ENCODE results near the gene SLAMF1. TPM values are rescaled to one million over a fixed set of nuclear protein-coding genes. Genes with fewer than 3 reads are reported as not detected.

The SLAMF1 gene
- total RNA-seq, 4 donors from 2014 or later = 0.57 to 5.0 (median 0.95) TPM

DNA sequence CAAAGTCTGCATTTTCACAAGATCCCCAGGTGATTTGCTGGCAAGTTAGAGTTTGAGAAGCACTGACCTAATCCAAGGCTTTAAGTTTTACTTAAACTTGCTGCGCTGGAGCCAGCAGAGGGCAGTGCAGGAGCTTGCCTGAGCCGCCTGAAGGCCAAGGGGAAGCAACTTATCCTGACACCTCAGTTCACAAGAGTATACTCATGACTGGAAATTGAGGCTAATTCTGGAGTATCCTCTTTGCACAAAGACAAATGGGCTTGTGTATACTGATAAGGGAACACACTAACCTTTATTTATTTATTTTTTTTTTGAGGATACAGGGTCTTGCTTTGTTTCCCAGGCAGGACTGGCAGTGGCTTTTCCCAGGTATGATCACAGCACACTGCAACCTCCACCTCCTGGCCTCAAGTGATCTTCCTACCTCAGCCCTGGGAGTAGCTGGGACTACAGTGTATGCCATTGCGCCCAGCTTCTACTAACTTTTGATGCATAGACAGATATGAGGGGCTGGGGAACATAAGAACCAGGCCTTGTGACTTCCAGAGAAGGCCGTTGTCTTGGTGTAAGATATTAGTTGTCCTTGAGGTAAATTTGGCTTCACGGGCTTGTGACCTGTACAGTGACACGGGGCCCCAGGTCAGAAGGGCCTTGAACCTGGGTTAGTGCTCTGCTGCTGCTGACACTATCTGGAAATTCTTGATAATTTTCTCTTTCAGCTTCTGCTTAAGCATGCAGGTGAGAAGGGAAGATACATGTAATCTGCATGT, 29.0 kb upstream of the SLAMF1 start:
- Histone ChIP-seq H3K4me3 (no peak overlapping the region), H3K36me3 (no peaks in the 10 kb centered on the region), H3K4me1 (no peaks in the 10 kb centered on the region), H3K27me3 (peaks cover 0 to 33% (median 0%) of the 10 kb centered on the region in 4 donors), H3K9me3 (no peaks in the 10 kb centered on the region), H3K27ac (replicated peaks in 1 of 4) (no peak overlapping the region)
- no peak for DNase-seq (ENCODE audit: extremely low spot score)
- intact Hi-C loops (cut with DNase I) = no loop called here
- TF ChIP-seq EP300 (IDR thresholded peaks at IDR 0.05) (no peak), CTCF (IDR thresholded peaks at IDR 0.05) (peak; percentile 38 to 59 (median 46))
- 51% methylated on average over 6 of the region's 6 CpGs for WGBS

DNA sequence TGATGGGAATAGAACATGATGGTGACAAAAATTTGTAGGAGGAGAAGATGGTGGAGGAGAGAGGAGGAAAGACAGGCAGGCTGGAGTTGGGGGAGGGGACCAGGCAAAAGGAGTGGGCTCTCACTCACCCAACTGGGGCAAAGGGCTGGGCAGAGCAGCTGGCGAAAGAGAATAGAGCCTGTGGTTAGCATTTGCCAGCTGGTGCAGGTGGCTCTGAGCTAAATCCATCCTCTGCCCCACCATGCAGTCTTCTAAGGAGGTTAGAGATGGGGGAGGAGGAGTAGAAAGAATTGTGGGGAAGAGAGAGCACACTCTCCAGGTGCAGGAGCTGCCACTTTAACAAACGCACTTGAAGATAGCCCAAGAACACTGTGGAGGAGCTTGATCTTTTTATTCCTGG, 27.6 kb upstream of the SLAMF1 start:
- no peak overlapping the region for H3K27ac ChIP-seq (replicated peaks in 1 of 4)
- no peak overlapping the region for H3K4me3 ChIP-seq
- H3K4me1 ChIP-seq = no peaks in the 10 kb centered on the region
- DNase-seq (ENCODE audit: extremely low spot score) = no peak
- peaks cover 0 to 7% (median 3%) of the 10 kb centered on the region in 4 donors for H3K9me3 ChIP-seq
- peaks cover 0 to 21% (median 0%) of the 10 kb centered on the region in 4 donors for H3K27me3 ChIP-seq
- intact Hi-C loops (cut with DNase I) = no loop called here
- WGBS = 52% methylated on average over 2 of the region's 2 CpGs
- H3K36me3 ChIP-seq = no peaks in the 10 kb centered on the region
- TF ChIP-seq POLR2A (IDR thresholded peaks at IDR 0.05; ENCODE audit: low read depth) = no peak
- TF ChIP-seq POLR2AphosphoS5 (IDR thresholded peaks at IDR 0.05) = no peak
- TF ChIP-seq EP300 (IDR thresholded peaks at IDR 0.05) = no peak
- TF ChIP-seq CTCF (IDR thresholded peaks at IDR 0.05) = no peak

- H3K27ac ChIP-seq (replicated peaks in 1 of 4) = no peak overlapping the region
- H3K27me3 ChIP-seq = peaks cover 0 to 13% (median 0%) of the 10 kb centered on the region in 4 donors
- TF ChIP-seq CTCF (IDR thresholded peaks at IDR 0.05) = no peak
- TF ChIP-seq POLR2AphosphoS5 (IDR thresholded peaks at IDR 0.05) = no peak
- TF ChIP-seq EP300 (IDR thresholded peaks at IDR 0.05) = no peak
- TF ChIP-seq POLR2A (IDR thresholded peaks at IDR 0.05; ENCODE audit: low read depth) = no peak
- intact Hi-C loops (cut with DNase I) = no loop called here
- no peaks in the 10 kb centered on the region for H3K4me1 ChIP-seq
- H3K36me3 ChIP-seq = no peaks in the 10 kb centered on the region
- DNase-seq (ENCODE audit: extremely low spot score) = no peak
- H3K4me3 ChIP-seq = no peak overlapping the region
- WGBS = 37% methylated on average over 5 of the region's 6 CpGs
- peaks cover 0 to 12% (median 7%) of the 10 kb centered on the region in 4 donors for H3K9me3 ChIP-seq
These were observed 26.2 kb upstream of the SLAMF1 start for GRCh38 chr1:160672789-160673695.

DNA sequence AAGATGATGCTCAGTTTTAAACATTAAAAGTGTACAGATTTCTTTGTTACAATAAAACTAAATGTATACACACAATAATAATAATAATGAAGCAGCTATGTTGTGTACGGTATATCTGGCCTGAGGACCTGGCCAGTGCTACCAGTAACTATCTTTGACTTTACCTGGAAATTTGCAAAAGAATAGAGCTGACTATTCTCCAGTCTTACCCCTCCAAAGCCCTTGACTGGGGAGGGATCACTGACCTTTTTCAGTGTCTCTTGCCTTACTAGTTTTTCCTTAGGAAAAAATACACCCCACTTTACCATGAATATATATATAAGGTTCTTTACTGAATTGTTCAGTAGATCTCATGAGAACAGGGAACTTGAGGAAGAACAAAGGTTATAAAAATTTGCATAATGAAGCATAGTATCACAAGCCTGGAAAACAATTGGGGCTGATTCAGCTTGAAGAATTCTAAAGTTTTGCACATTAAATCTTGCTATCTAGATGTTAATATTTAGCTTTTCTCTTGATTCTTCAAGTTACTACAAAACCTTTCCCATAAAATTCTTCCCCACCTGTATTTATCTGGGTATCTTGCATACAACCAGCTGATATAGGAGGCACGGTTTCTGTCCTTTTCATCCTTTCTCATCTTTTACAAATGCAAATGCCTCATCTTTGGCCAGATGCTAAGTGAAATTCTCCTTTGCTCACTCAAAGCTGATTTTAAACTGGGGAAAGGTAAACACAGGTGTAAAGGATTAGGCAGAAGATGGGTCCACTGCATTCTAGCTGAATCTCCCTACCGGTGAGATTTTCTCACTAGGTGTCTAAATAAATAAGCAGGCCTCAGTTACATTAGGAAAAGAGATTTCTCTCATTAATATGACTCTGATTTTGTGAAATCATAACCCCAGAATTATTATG, 25.0 kb upstream of the SLAMF1 start:
- intact Hi-C loops (cut with DNase I) = no loop called here
- no peak for DNase-seq (ENCODE audit: extremely low spot score)
- H3K4me1 ChIP-seq = no peaks in the 10 kb centered on the region
- no peak overlapping the region for H3K27ac ChIP-seq (replicated peaks in 1 of 4)
- H3K27me3 ChIP-seq = peaks cover 0 to 12% (median 0%) of the 10 kb centered on the region in 4 donors
- no peak overlapping the region for H3K4me3 ChIP-seq
- no peaks in the 10 kb centered on the region for H3K36me3 ChIP-seq
- 36% methylated on average over 3 of the region's 3 CpGs for WGBS
- H3K9me3 ChIP-seq = peaks cover 0 to 12% (median 7%) of the 10 kb centered on the region in 4 donors
- TF ChIP-seq CTCF (IDR thresholded peaks at IDR 0.05) (no peak), POLR2A (IDR thresholded peaks at IDR 0.05; ENCODE audit: low read depth) (no peak), EP300 (IDR thresholded peaks at IDR 0.05) (no peak), POLR2AphosphoS5 (IDR thresholded peaks at IDR 0.05) (no peak)
